Stomach (tissue), 9 donors: Measurements from ENCODE around the gene GIPC2. TPM values are rescaled to one million over a fixed set of nuclear protein-coding genes. Genes with fewer than 3 reads are reported as not detected.

Source experiments
- DNase-seq, 2 donors: peaks; one replicate each; pipeline versions ENCODE4 v3.0.0 to v3.0.0-alpha.2; 2013 to 2019
- H3K27ac ChIP-seq, 5 donors: fragments of 200-600 bp in 4 of 5; sonication (generic) in 4 of 5; one replicate each; pipeline ENCODE4 v1.5.1; 2013 to 2019; ENCODE audit warnings: mild to moderate bottlenecking in 1 of 5, moderate library complexity in 1 of 5
- H3K27me3 ChIP-seq, 3 donors: fragments of 200-600 bp; sonication (generic); one replicate each; pipeline ENCODE4 v1.5.1; 2017 to 2019; ENCODE audit warnings: mixed run types in 1 of 3
- H3K36me3 ChIP-seq, 4 donors: fragments of 200-600 bp; sonication (generic); 1 replicate in 3 of 4; 2 replicates in 1 of 4; pipeline ENCODE4 v1.5.1; 2016 to 2019
- H3K4me1 ChIP-seq, 4 donors: fragments of 200-600 bp; sonication (generic); one replicate each; pipeline ENCODE4 v1.5.1; 2016 to 2019
- H3K4me3 ChIP-seq, 4 donors: fragments of 200-600 bp; sonication (generic) in 3 of 4; one replicate each; pipeline ENCODE4 v1.5.1; 2016 to 2019; ENCODE audit warnings: mild to moderate bottlenecking in 1 of 4
- H3K9me3 ChIP-seq, 4 donors: fragments of 200-600 bp; sonication (generic); one replicate each; pipeline ENCODE4 v1.5.1; 2016 to 2019
- EP300 ChIP-seq: sonication (generic); formaldehyde crosslinking; IDR thresholded peaks from one replicate; pipeline ENCODE4 v1.6.1; 2017; ENCODE audit warnings: antibody characterized with exemption
- POLR2A ChIP-seq, 4 donors: fragments of 450-650 bp; IDR thresholded peaks; one replicate each; pipeline ENCODE4 v1.6.1; 2016; ENCODE audit warnings: antibody characterized with exemption in 4 of 4, control low read depth in 2 of 4, mild to moderate bottlenecking in 1 of 4, moderate library complexity in 1 of 4
- POLR2AphosphoS5 ChIP-seq, 3 donors: sonication (generic); formaldehyde crosslinking; IDR thresholded peaks; one replicate each; pipeline ENCODE4 v1.6.1; 2016; ENCODE audit warnings: antibody characterized with exemption in 3 of 3
- WGBS, 5 donors: extraction: QIAGEN DNeasy Blood & Tissue Kit in 3 of 5; methylation state at CpG; one replicate each; pipeline versions ENCODE4 v1.1.5 to v1.1.7; 2013 to 2018; 5-methylcytosine and 5-hydroxymethylcytosine counted together
- intact Hi-C: fragments of 100-400 bp; cut with DNase I; formaldehyde crosslinking; loops from one replicate; pipeline ENCODE4 v1.15.1; 2023; ENCODE audit warnings: low total_unique reads
- polyA plus RNA-seq, 3 donors: library from polyadenylated mRNA; stranded (reverse); fragments of 200-250 nt; gene quantifications; one replicate each; pipeline ENCODE4 v1.2.3, GENCODE V29; 2013
- total RNA-seq, 5 donors: library from RNA; depleted of rRNA; stranded (reverse); fragments of >200 nt; gene quantifications; one replicate each; pipeline versions ENCODE4 v1.1.0 to v1.2.3, GENCODE V29; 2014 to 2016
- TF ChIP-seq, protein P1 (sequence below), 7 experiments: fragments of 450-650 bp in 4 of 7; fragments of 200-600 bp in 3 of 7; sonication (generic) in 3 of 7; IDR thresholded peaks; one replicate each; pipeline ENCODE4 v1.5.1; 2016 to 2019; ENCODE audit warnings: antibody characterized with exemption in 7 of 7, control low read depth in 2 of 7, mild to moderate bottlenecking in 1 of 7
- donor health status: healthy with polysubstance abuse.
- donor health status: Bipolar disorder and iron deficiency.
- donor health status: healthy.

Gene GIPC2
- total and polyA plus RNA-seq, 8 donors, result 2.3 to 23.8 (median 5.2) TPM

DNA sequence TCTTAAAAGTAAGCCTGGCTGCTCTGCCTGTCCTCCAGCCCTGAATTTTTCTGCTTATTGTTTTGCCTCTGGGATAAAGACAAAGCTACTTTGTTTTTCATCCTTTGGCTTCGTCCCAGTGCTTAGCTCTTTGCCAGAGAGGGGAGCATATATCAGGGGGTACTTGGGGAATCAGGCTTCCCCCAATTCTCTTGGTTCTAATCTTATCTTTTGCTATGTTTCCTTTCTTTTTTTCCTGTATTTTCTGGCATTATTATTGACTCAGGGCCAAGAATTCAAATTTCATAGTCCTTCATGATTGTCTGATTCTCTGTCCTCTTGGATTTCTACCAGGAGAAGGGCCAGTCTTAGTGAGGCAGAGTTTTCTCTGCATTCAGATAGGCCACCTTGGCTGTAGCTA lies 51.2 kb downstream of the GIPC2 start:
- Histone ChIP-seq H3K27ac (no peak overlapping the region), H3K36me3 (no peaks in the 10 kb centered on the region), H3K27me3 (no peaks in the 10 kb centered on the region), H3K9me3 (no peaks in the 10 kb centered on the region), H3K4me1 (no peaks in the 10 kb centered on the region), H3K4me3 (no peak overlapping the region)
- TF ChIP-seq POLR2AphosphoS5 (IDR thresholded peaks at IDR 0.05) (no peak), EP300 (no peak), POLR2A (IDR thresholded peaks at IDR 0.05) (no peak)
- TF ChIP-seq, protein P1, sequence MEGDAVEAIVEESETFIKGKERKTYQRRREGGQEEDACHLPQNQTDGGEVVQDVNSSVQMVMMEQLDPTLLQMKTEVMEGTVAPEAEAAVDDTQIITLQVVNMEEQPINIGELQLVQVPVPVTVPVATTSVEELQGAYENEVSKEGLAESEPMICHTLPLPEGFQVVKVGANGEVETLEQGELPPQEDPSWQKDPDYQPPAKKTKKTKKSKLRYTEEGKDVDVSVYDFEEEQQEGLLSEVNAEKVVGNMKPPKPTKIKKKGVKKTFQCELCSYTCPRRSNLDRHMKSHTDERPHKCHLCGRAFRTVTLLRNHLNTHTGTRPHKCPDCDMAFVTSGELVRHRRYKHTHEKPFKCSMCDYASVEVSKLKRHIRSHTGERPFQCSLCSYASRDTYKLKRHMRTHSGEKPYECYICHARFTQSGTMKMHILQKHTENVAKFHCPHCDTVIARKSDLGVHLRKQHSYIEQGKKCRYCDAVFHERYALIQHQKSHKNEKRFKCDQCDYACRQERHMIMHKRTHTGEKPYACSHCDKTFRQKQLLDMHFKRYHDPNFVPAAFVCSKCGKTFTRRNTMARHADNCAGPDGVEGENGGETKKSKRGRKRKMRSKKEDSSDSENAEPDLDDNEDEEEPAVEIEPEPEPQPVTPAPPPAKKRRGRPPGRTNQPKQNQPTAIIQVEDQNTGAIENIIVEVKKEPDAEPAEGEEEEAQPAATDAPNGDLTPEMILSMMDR (IDR thresholded peaks at IDR 0.05), result no peak
- intact Hi-C loops, result no loop called here
- WGBS, 5 donors, result 73 to 89% (median 76%) methylated on average over 1 of the region's 1 CpG
- DNase-seq, result no peak

DNA sequence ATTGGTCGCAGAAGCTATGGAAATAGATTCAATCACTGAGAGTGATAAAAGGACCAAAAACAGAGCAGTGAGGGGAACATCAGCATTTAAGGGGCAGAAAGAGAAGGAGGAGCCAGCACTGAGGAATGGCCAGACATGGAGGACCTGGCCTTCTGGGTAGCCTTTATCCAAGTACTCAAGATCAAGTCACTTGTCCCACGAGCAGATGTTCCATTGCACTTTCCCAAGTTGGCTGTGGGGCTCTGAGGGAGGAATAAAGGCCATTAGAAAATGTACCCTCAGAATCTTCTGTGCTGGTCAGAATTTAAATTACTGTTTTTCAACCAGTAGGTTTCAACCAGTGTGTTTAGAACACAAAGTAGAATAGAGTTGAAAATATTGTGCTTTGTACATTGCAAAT lies 55.3 kb downstream of the GIPC2 start:
- TF ChIP-seq POLR2AphosphoS5 (IDR thresholded peaks at IDR 0.05), result no peak
- no peak for TF ChIP-seq EP300
- TF ChIP-seq, protein P1 (IDR thresholded peaks at IDR 0.05), result no peak
- no peak for TF ChIP-seq POLR2A (IDR thresholded peaks at IDR 0.05)
- H3K36me3 ChIP-seq, result no peaks in the 10 kb centered on the region
- H3K27me3 ChIP-seq, result no peaks in the 10 kb centered on the region
- intact Hi-C loops, result no loop called here
- DNase-seq, result no peak
- no peak overlapping the region for H3K4me3 ChIP-seq
- peak overlapping the region in 2 of 5 donors; percentile 2 to 5 for H3K27ac ChIP-seq
- no peaks in the 10 kb centered on the region for H3K4me1 ChIP-seq
- H3K9me3 ChIP-seq, result no peaks in the 10 kb centered on the region
- WGBS, 5 donors, result 84 to 93% (median 89%) methylated on average over 2 of the region's 2 CpGs

DNA sequence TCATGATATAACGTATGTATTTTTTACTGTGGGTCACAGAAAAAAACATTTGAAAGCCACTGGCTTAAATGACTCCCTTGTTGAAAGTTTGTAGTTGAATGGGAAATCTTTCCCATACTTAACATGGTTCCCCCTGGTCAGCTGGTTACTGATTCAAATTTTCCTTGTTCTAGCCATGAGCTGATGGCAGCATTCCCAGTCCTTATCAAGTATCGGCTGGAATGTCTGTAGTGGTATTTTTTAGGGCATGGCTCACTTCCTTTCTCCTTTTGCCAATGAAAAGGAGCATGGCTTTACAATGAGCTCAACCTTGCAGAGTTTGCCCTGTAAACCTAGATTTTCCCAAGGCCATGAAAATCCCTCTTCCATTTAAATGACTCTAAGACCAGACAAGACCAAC lies 55.7 kb downstream of the GIPC2 start:
- Histone ChIP-seq H3K36me3 (no peaks in the 10 kb centered on the region), H3K9me3 (no peaks in the 10 kb centered on the region), H3K27ac (peak overlapping the region in 4 of 5 donors; percentile 5 to 49 (median 26)), H3K4me3 (no peak overlapping the region), H3K27me3 (no peaks in the 10 kb centered on the region), H3K4me1 (no peaks in the 10 kb centered on the region)
- TF ChIP-seq, protein P1 (IDR thresholded peaks at IDR 0.05), result no peak
- TF ChIP-seq POLR2AphosphoS5 (IDR thresholded peaks at IDR 0.05), result peak; percentile 12 to 87 (median 52)
- no peak for TF ChIP-seq POLR2A (IDR thresholded peaks at IDR 0.05)
- no peak for TF ChIP-seq EP300
- WGBS, 5 donors, result 17 to 49% (median 24%) methylated on average over 2 of the region's 2 CpGs
- DNase-seq, result peak; percentile 62 to 72
- intact Hi-C loops, result no loop called here

DNA sequence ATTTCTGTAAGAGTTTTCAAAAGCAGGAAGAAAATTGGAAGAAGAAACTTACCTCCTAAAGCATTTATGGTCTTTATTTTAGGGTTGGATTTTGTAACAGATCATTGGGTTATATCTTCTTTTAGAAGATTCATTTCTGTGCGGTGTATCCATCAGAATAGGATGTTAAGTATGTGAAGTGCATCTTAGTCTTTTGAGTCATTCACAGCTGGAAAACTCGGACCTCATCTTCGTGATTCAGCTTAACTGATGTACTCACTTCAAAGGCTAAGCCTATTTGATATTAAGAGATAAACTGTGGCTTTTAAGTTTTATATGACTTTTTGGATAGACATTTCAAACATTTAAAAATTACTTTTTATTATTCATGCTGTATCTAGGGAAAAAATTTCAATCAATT lies 56.3 kb downstream of the GIPC2 start:
- WGBS, 5 donors, result 65 to 94% (median 91%) methylated on average over 3 of the region's 3 CpGs
- Histone ChIP-seq H3K4me3 (no peak overlapping the region), H3K9me3 (no peaks in the 10 kb centered on the region), H3K27me3 (no peaks in the 10 kb centered on the region), H3K4me1 (no peaks in the 10 kb centered on the region), H3K36me3 (no peaks in the 10 kb centered on the region), H3K27ac (peak overlapping the region in 3 of 5 donors; percentile 13 to 49 (median 38))
- no peak for DNase-seq
- intact Hi-C loops, result no loop called here
- TF ChIP-seq POLR2AphosphoS5 (IDR thresholded peaks at IDR 0.05) (no peak), POLR2A (IDR thresholded peaks at IDR 0.05) (no peak), EP300 (no peak)
- TF ChIP-seq, protein P1 (IDR thresholded peaks at IDR 0.05), result no peak
